A549 treated with RU486 at 1 μM for 4 hours (cell line): ENCODE results near the gene RBPJ. TPM values are rescaled to one million over a fixed set of nuclear protein-coding genes. Genes with fewer than 3 reads are reported as not detected.

ENCODE experiments used
- total RNA-seq: library from RNA; stranded (reverse); fragments of 200-300 nt; extraction: Qiagen RNA extraction; gene quantifications from 5 replicates; pipeline ENCODE4 v1.2.3, GENCODE V29; 2022; ENCODE audit warnings: low read depth

Gene RBPJ
- 10.5 to 15.8 TPM (median 12.4 TPM) in 5 replicates for total RNA-seq

DNA sequence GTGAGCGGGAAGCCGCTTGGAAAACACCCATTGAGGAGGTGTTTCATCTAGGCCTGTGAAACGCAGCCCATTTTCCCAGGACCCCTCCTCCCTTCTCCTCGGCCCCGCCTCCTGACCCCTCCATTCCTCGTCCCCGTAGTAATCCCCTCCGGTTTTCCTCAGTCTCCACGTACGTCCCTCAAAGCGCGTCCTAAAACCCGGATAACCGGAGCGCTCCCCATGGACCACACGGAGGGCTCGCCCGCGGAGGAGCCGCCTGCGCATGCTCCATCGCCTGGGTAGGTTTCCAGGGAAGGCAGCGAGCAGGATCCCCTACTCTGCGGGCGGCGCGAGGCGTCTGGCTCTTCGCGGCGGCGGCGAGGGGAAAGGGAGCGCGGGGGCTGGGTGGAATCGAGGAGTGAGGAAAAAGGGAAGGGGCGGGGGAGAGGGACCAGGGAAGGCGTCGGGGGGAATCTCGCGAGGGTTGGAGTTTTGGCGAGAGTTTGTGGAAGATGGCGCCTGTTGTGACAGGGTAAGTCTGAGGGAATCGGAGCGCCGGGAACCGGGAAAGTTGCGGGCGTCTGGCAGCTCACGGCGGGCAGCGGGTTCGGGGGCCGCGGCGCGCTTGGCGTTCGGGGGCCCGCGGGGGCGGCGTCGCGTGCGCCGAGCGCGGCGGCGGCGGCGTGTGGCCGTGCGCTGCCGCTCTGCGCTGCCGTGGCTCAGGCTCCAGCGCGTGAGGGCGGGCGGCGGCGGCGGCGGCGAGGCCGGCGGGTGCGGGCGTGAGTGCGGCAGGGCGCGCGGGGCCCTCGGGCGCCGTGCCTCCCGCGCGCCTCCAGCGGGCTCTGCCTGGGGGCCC is at the start of gene RBPJ:
RBPJ (plus strand) TSS at position 477 of the 835 bp plus-strand sequence; CDS start at position 492, 15 bp downstream.

Other genes starting within 250 kb of the RBPJ start
- gene CCKAR, start 169.5 kb downstream of the RBPJ start, total RNA-seq: not detected in 5 replicates